Peyer's patch (tissue), 4 donors: ENCODE measurements around the gene MYBPC2. TPM values are rescaled to one million over a fixed set of nuclear protein-coding genes. Genes with fewer than 3 reads are reported as not detected.

ENCODE experiments used
- DNase-seq, 3 donors: peaks; one replicate each; pipeline ENCODE4 v3.0.0-alpha.2; 2017 to 2019
- H3K27ac ChIP-seq, 4 donors: fragments of 200-600 bp; sonication (generic); one replicate each; pipeline ENCODE4 v1.5.1; 2016 to 2019
- H3K27me3 ChIP-seq, 2 donors: fragments of 200-600 bp; sonication (generic); one replicate each; pipeline ENCODE4 v1.5.1; 2019
- H3K36me3 ChIP-seq, 3 donors: fragments of 200-600 bp; sonication (generic); one replicate each; pipeline ENCODE4 v1.5.1; 2016 to 2019
- H3K4me1 ChIP-seq, 4 donors: fragments of 200-600 bp; sonication (generic); one replicate each; pipeline ENCODE4 v1.5.1; 2016 to 2019
- H3K4me3 ChIP-seq, 4 donors: fragments of 200-600 bp; sonication (generic); 1 replicate in 3 of 4; 2 replicates in 1 of 4; pipeline ENCODE4 v1.5.1; 2016 to 2019; ENCODE audit warnings: mild to moderate bottlenecking in 1 of 4
- H3K9me3 ChIP-seq, 4 donors: fragments of 200-600 bp; sonication (generic); one replicate each; pipeline ENCODE4 v1.5.1; 2016 to 2019; ENCODE audit warnings: mild to moderate bottlenecking in 1 of 4
- POLR2A ChIP-seq, 2 donors: fragments of 450-650 bp; IDR thresholded peaks; one replicate each; pipeline ENCODE4 v1.5.1; 2017; ENCODE audit warnings: antibody characterized with exemption in 2 of 2, mild to moderate bottlenecking in 2 of 2, moderate library complexity in 2 of 2
- total RNA-seq, 4 donors: library from RNA; depleted of rRNA; stranded (reverse); fragments of >200 nt; gene quantifications; one replicate each; pipeline ENCODE4 v1.1.0, GENCODE V29; 2016
- TF ChIP-seq, protein P1 (sequence below), 6 experiments: fragments of 450-650 bp in 4 of 6; fragments of 200-600 bp in 2 of 6; sonication (generic) in 1 of 6; IDR thresholded peaks; one replicate each; pipeline ENCODE4 v1.5.1; 2017 to 2019; ENCODE audit warnings: antibody characterized with exemption in 6 of 6, mild to moderate bottlenecking in 3 of 6, moderate library complexity in 1 of 6

MYBPC2 gene
- total RNA-seq, 4 donors from 2014 or later, result not detected

DNA sequence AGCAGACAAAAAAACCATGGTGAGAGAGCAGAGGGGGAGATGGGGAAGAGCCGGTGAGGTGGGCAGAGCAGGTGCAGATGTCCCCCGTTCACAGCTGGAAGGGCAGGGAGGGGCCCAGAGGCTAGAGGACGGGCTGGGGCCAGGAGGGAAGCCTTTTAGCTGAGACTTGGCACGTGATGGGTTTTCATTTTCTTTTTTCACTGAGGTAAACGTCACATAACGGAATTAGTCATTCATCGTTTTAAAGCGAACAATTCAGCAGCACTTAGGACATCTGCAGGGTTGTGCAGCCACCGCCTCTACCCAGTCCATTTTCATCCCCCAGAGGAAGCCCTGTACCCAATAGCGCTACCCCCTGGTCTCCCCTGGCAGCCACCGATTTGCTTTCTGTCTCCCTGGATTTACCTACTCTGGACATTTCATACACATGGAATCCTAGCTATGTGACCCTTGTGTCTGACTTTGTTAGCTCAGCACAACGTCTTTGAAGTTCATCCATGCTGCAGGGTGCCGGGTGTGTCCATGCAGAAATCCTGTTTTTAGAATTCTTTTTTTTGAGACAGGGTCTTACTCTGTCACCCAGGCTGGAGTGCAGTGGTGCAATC lies 27.6 kb downstream of the MYBPC2 start:
- Histone ChIP-seq H3K9me3 (no peaks in the 10 kb centered on the region), H3K4me3 (no peak overlapping the region), H3K4me1 (peaks cover 0 to 7% (median 0%) of the 10 kb centered on the region in 4 donors), H3K27me3 (no peaks in the 10 kb centered on the region), H3K27ac (peak overlapping the region in 1 of 4 donors; percentile 55), H3K36me3 (no peaks in the 10 kb centered on the region)
- peak in 1 of 3 donors; percentile 28 for DNase-seq
- TF ChIP-seq POLR2A (IDR thresholded peaks at IDR 0.05), result no peak
- TF ChIP-seq, protein P1, sequence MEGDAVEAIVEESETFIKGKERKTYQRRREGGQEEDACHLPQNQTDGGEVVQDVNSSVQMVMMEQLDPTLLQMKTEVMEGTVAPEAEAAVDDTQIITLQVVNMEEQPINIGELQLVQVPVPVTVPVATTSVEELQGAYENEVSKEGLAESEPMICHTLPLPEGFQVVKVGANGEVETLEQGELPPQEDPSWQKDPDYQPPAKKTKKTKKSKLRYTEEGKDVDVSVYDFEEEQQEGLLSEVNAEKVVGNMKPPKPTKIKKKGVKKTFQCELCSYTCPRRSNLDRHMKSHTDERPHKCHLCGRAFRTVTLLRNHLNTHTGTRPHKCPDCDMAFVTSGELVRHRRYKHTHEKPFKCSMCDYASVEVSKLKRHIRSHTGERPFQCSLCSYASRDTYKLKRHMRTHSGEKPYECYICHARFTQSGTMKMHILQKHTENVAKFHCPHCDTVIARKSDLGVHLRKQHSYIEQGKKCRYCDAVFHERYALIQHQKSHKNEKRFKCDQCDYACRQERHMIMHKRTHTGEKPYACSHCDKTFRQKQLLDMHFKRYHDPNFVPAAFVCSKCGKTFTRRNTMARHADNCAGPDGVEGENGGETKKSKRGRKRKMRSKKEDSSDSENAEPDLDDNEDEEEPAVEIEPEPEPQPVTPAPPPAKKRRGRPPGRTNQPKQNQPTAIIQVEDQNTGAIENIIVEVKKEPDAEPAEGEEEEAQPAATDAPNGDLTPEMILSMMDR (IDR thresholded peaks at IDR 0.05), result no peak

GRCh38 chr19:50461066-50461875 lies 28.6 kb downstream of the MYBPC2 start:
- DNase-seq, result peak; percentile 67 to 86 (median 76)
- Histone ChIP-seq H3K4me3 (no peak overlapping the region), H3K4me1 (peaks cover 0 to 7% (median 0%) of the 10 kb centered on the region in 4 donors), H3K27me3 (no peaks in the 10 kb centered on the region), H3K27ac (peak overlapping the region in 1 of 4 donors; percentile 55), H3K9me3 (no peaks in the 10 kb centered on the region), H3K36me3 (no peaks in the 10 kb centered on the region)
- no peak for TF ChIP-seq POLR2A (IDR thresholded peaks at IDR 0.05)
- TF ChIP-seq, protein P1 (IDR thresholded peaks at IDR 0.05), result peak; percentile 83 to 93 (median 86)

DNA sequence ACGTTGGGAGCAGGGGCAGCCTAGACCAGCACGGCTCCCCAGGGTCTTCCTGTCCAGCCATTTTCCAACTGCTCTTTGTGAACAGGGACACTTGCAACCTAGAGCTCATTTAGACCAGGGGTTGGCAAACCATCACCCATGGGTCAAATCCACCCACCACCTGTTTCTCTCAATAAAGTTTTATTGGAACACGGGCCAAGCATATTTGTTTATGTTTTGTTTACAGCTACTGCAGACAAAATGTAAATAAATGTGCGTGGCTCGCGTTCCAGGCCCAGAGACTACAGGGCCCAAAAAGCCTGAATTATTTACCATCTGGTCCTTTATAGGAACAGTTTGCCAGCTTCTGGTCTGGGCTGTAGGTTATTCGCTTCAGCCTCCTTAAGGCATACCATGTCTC lies 30.3 kb downstream of the MYBPC2 start:
- TF ChIP-seq, protein P1 (IDR thresholded peaks at IDR 0.05), result no peak
- TF ChIP-seq POLR2A (IDR thresholded peaks at IDR 0.05), result no peak
- no peak for DNase-seq
- H3K9me3 ChIP-seq, result no peaks in the 10 kb centered on the region
- H3K27ac ChIP-seq, result no peak overlapping the region
- no peaks in the 10 kb centered on the region for H3K36me3 ChIP-seq
- peaks cover 0 to 7% (median 0%) of the 10 kb centered on the region in 4 donors for H3K4me1 ChIP-seq
- no peak overlapping the region for H3K4me3 ChIP-seq
- H3K27me3 ChIP-seq, result no peaks in the 10 kb centered on the region

GRCh38 chr19:50464348-50464747 lies 31.7 kb downstream of the MYBPC2 start:
- Histone ChIP-seq H3K4me1 (peaks cover 0 to 7% (median 0%) of the 10 kb centered on the region in 4 donors), H3K4me3 (no peak overlapping the region), H3K36me3 (no peaks in the 10 kb centered on the region), H3K27ac (no peak overlapping the region), H3K27me3 (no peaks in the 10 kb centered on the region), H3K9me3 (no peaks in the 10 kb centered on the region)
- TF ChIP-seq, protein P1 (IDR thresholded peaks at IDR 0.05), result no peak
- DNase-seq, result no peak

DNA sequence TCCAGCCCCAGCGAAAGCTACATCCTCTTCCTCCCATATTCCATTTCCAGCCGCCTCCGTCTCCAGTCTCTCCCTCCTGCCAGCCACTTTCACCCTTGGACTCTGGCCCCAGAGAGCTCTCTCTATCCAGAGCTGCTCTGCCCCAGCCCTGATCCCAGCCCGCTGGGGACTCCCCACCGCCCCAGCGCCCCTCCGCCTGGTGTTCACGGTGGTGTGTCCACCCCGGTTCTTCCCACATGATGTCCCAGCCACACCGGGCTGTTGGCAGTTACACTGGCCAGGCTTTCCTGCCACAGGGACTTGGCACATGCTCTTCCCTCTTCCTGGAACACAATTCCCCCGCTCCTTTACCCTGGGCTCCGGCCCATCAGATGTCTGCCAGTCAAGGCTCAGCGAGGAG lies 32.3 kb downstream of the MYBPC2 start:
- DNase-seq, result peak in 1 of 3 donors; percentile 59
- H3K27ac ChIP-seq, result no peak overlapping the region
- no peaks in the 10 kb centered on the region for H3K9me3 ChIP-seq
- no peak for TF ChIP-seq POLR2A (IDR thresholded peaks at IDR 0.05)
- TF ChIP-seq, protein P1 (IDR thresholded peaks at IDR 0.05), result no peak
- H3K36me3 ChIP-seq, result no peaks in the 10 kb centered on the region
- no peak overlapping the region for H3K4me3 ChIP-seq
- no peaks in the 10 kb centered on the region for H3K27me3 ChIP-seq
- peaks cover 0 to 6% (median 0%) of the 10 kb centered on the region in 4 donors for H3K4me1 ChIP-seq
